Mammary epithelial cell (primary cell): ENCODE measurements around the gene HNRNPM.

Source experiments
- CTCF ChIP-seq, 2 donors: IDR thresholded peaks in 1 of 2; conservative IDR thresholded peaks in 1 of 2; 2 replicates each; pipeline ENCODE4 v1.5.1; 2011 to 2012; ENCODE audit warnings: inconsistent platforms in 2 of 2, low read length in 2 of 2, mild to moderate bottlenecking in 2 of 2, control low read depth in 1 of 2, low read depth in 1 of 2; ENCODE audit not compliant: insufficient read depth in 1 of 2; ENCODE audit errors: extremely low read depth in 1 of 2
- EZH2 ChIP-seq: IDR thresholded peaks from 2 replicates; pipeline ENCODE4 v1.6.1; 2012; ENCODE audit warnings: low read length, inconsistent platforms, borderline replicate concordance

- no peak for TF ChIP-seq CTCF (conservative IDR thresholded peaks at IDR 0.05 in 1 of 2, IDR thresholded peaks at IDR 0.05 in 1 of 2; ENCODE audit: extremely low read depth in 1 of 2, insufficient read depth in 1 of 2, low read depth in 1 of 2, low read length in 2 of 2)
- no peak for TF ChIP-seq EZH2
These were observed 18.5 kb upstream of the HNRNPM start for GRCh38 chr19:8426283-8426682.
